GM12878 (cell line): ENCODE data around the gene KDSR. TPM values are rescaled to one million over a fixed set of nuclear protein-coding genes. Genes with fewer than 3 reads are reported as not detected.

Experiments used
- ATAC-seq: fragments of 200-7000 bp; cut with Tn5 transposase; 3 replicates; pipeline ENCODE4 v1.9.1; 2020; ENCODE audit warnings: mild to moderate bottlenecking, moderate library complexity
- BruUV-seq: library from RNA; stranded (reverse); fragments of 400-500 nt; replicated peaks from 2 replicates; lab custom pipeline; 2021; lab: Mats Ljungman, UMichigan
- CTCF ChIA-PET: fragments of 300-600 bp; sonication (Branson Sonifier 250); formaldehyde crosslinking; extraction: SDS; loops from one replicate; lab custom pipeline; 2021; ENCODE audit warnings: inconsistent platforms; lab: Yijun Ruan, JAX
- POLR2A ChIA-PET: fragments of 350-600 bp; formaldehyde crosslinking; extraction: SDS; loops from one replicate; lab custom pipeline; 2021; ENCODE audit warnings: inconsistent platforms; lab: Charles Lee
- RAD21 ChIA-PET: fragments of 300-600 bp; sonication (Branson Sonifier 250); formaldehyde crosslinking; loops from one replicate; lab custom pipeline; 2023; ENCODE audit warnings: antibody characterized with exemption; ENCODE audit not compliant: unreplicated experiment; lab: Charles Lee
- SMC1A ChIA-PET: fragments of 300-600 bp; sonication (Branson Sonifier 250); formaldehyde crosslinking; loops from one replicate; lab custom pipeline; 2023; ENCODE audit not compliant: unreplicated experiment, uncharacterized antibody; lab: Charles Lee
- DNase-seq: peaks from one replicate; pipeline ENCODE4 v3.0.0-alpha.2; 2011; ENCODE audit warnings: low read depth, low spot score
- FAIRE-seq: peaks from 3 replicates; lab custom pipeline; 2011; peaks lifted over from hg19 to GRCh38; lab: Jason Lieb, UNC
- H2AFZ ChIP-seq: 2 replicates; pipeline ENCODE4 v1.6.0; 2011; ENCODE audit warnings: low read depth, low read length, control low read depth; ENCODE audit not compliant: control insufficient read depth
- H3K27ac ChIP-seq: 2 replicates; pipeline ENCODE4 v1.5.1; 2011; ENCODE audit warnings: control low read depth; ENCODE audit not compliant: control insufficient read depth, insufficient read depth
- H3K27me3 ChIP-seq, 2 experiments: replicated peaks in 1 of 2; 2 replicates each; pipeline versions ENCODE4 v1.6.0 to v1.6.1; 2011; ENCODE audit warnings: low read length in 1 of 2; ENCODE audit not compliant: control insufficient read depth in 2 of 2, insufficient read depth in 2 of 2
- H3K36me3 ChIP-seq, 2 experiments: 2 replicates each; pipeline ENCODE4 v1.5.1; 2011; ENCODE audit warnings: low read length in 1 of 2; ENCODE audit not compliant: control insufficient read depth in 2 of 2, insufficient read depth in 2 of 2
- H3K4me1 ChIP-seq: 2 replicates; pipeline ENCODE4 v1.6.1; 2011; ENCODE audit warnings: mild to moderate bottlenecking, low read length, moderate library complexity, mixed read lengths; ENCODE audit not compliant: control insufficient read depth, insufficient read depth
- H3K4me2 ChIP-seq: 2 replicates; pipeline ENCODE4 v1.6.0; 2011; ENCODE audit warnings: control low read depth; ENCODE audit not compliant: control insufficient read depth, insufficient read depth
- H3K4me3 ChIP-seq: fragments of 200-600 bp; sonication (generic); 2 replicates; pipeline ENCODE4 v1.5.1; 2016
- H3K79me2 ChIP-seq: 2 replicates; pipeline ENCODE4 v1.6.0; 2011; ENCODE audit warnings: low read length; ENCODE audit not compliant: control insufficient read depth, insufficient read depth
- H3K9ac ChIP-seq: 2 replicates; pipeline ENCODE4 v1.8.0; 2011; ENCODE audit warnings: low read length, control low read depth, mixed read lengths; ENCODE audit not compliant: control insufficient read depth, insufficient read depth
- H3K9me3 ChIP-seq: replicated peaks from 3 replicates; pipeline ENCODE4 v1.5.1; 2011; ENCODE audit warnings: mild to moderate bottlenecking, low read length; ENCODE audit not compliant: control insufficient read depth, insufficient read depth
- H4K20me1 ChIP-seq: 2 replicates; pipeline ENCODE4 v1.6.0; 2011; ENCODE audit not compliant: control insufficient read depth, insufficient read depth
- CUX1 ChIP-seq: IDR thresholded peaks from 2 replicates; pipeline ENCODE4 v1.6.1; 2012; ENCODE audit warnings: improper control_type of control experiment, low read depth, low read length; ENCODE audit not compliant: insufficient replicate concordance
- FOXK2 ChIP-seq: fragments of 450-650 bp; IDR thresholded peaks from 2 replicates; pipeline ENCODE4 v1.6.1; 2017; ENCODE audit warnings: mild to moderate bottlenecking, moderate library complexity
- HDAC2 ChIP-seq: fragments of 200-600 bp; sonication (generic); IDR thresholded peaks from 2 replicates; pipeline ENCODE4 v1.6.1; 2017
- HSF1 ChIP-seq: fragments of 150-350 bp; IDR thresholded peaks from 2 replicates; pipeline ENCODE4 v1.6.1; 2014; ENCODE audit warnings: mild to moderate bottlenecking, low read depth, low read length
- KLF5 ChIP-seq: fragments of 450-650 bp; IDR thresholded peaks from 2 replicates; pipeline ENCODE4 v1.6.1; 2014; ENCODE audit warnings: mild to moderate bottlenecking; ENCODE audit not compliant: partially characterized antibody
- SUZ12 ChIP-seq: fragments of 200-600 bp; sonication (generic); IDR thresholded peaks from one replicate; pipeline ENCODE4 v1.6.1; 2018; ENCODE audit warnings: antibody characterized with exemption, mild to moderate bottlenecking; ENCODE audit not compliant: unreplicated experiment
- WGBS: methylation state at CpG from one replicate; pipeline ENCODE4 v1.1.6; 2016; ENCODE audit warnings: low lambda C conversion rate; ENCODE audit not compliant: insufficient replicate concordance, insufficient coverage; ENCODE audit errors: missing lambda C conversion rate; 5-methylcytosine and 5-hydroxymethylcytosine counted together
- in situ Hi-C: fragments of 300-500 bp; cut with MboI; formaldehyde crosslinking; loops from 9 replicates; pipeline ENCODE4 v1.14.3; 2018; ENCODE audit warnings: mixed read lengths
- intact Hi-C: fragments of 100-400 bp; cut with micrococcal nuclease; formaldehyde crosslinking; loops from one replicate; pipeline ENCODE4 v1.14.2; 2022; ENCODE audit not compliant: unreplicated experiment
- polyA plus RNA-seq, 11 experiments: library from polyadenylated mRNA; depleted of rRNA in 4 of 11; unstranded in 6 of 11; stranded (reverse) in 5 of 11; fragments of >200 nt; fragmentation: Nextera tagmentation in 4 of 11; fragmentation: Illumina TruSeq in 1 of 11; extraction: Ambion mirVana in 4 of 11; extraction: Trizol in 1 of 11; gene quantifications; 1 replicate in 1 of 11; 2 replicates in 10 of 11; pipeline versions ENCODE4 v1.2.1 to v1.2.3, GENCODE V29; 2011 to 2016; ENCODE audit warnings: inconsistent platforms in 2 of 11, missing spikeins in 2 of 11, low read depth in 1 of 11
- total RNA-seq, 4 experiments: library from RNA; depleted of rRNA in 3 of 4; stranded (reverse); fragments of >200 nt in 3 of 4; fragmentation: Illumina TruSeq in 1 of 4; extraction: Trizol in 1 of 4; gene quantifications; 2 replicates each; pipeline versions ENCODE4 v1.2.1 to v1.2.3, GENCODE V29; 2013 to 2021

The KDSR gene
- total and polyA plus RNA-seq, 10 of the 15 experiments (the other 5 are each of a cell fraction or from before 2014, with no cell fraction given): 5.2 to 25.9 (median 14.3) TPM

- in situ Hi-C loops (loop anchor here (25.0 kb wide), 1 partner anchor 624 kb away; the partner anchor contains the start of gene PHLPP1), intact Hi-C loops (no loop called here)
- 79% methylated on average over 8 of the region's 8 CpGs for WGBS
- TF ChIP-seq FOXK2 (no peak), KLF5 (no peak)
- no peak for DNase-seq
- ChIA-PET SMC1A (interaction anchor here (0.6 to 5.1 kb wide), 5 partner anchors 10 to 750 kb away, joined by 3 to 19 read pairs (median 3); no protein-coding TSS in a partner anchor), CTCF (interaction anchor here (0.7 to 2.0 kb wide), 6 partner anchors 10 to 320 kb away, joined by 3 to 7 read pairs (median 4); no protein-coding TSS in a partner anchor), POLR2A (no interaction called here), RAD21 (interaction anchor here (0.6 to 1.3 kb wide), 2 partner anchors 102 to 316 kb away, joined by 3 read pairs; no protein-coding TSS in a partner anchor)
- Histone ChIP-seq H3K9ac (no peak overlapping the region), H3K9me3 (no peaks in the 10 kb centered on the region), H2AFZ (no peak overlapping the region), H3K27me3 (no peaks in the 10 kb centered on the region), H4K20me1 (no peaks in the 10 kb centered on the region), H3K36me3 (peaks cover 4 to 5% of the 10 kb centered on the region in 2 experiments; a peak in 3 of 4 replicates), H3K79me2 (no peaks in the 10 kb centered on the region), H3K27ac (no peak overlapping the region), H3K4me1 (no peaks in the 10 kb centered on the region), H3K4me3 (no peak overlapping the region), H3K4me2 (no peak overlapping the region)
- no peak for FAIRE-seq
- BruUV-seq: no TSS peak
- ATAC-seq: no peak
These were observed 30.5 kb downstream of the KDSR start for GRCh38 chr18:63336366-63337099.

GRCh38 chr18:63331105-63331504 lies 35.9 kb downstream of the KDSR start:
- ChIA-PET SMC1A (interaction anchor here (1.0 to 2.8 kb wide), 4 partner anchors 8 to 315 kb away, joined by 4 to 9 read pairs (median 5); no protein-coding TSS in a partner anchor), CTCF (interaction anchor here (1.0 to 3.5 kb wide), 4 partner anchors 10 to 314 kb away, joined by 5 to 17 read pairs (median 10); no protein-coding TSS in a partner anchor)
- H3K36me3 ChIP-seq: peaks cover 0 to 2% of the 10 kb centered on the region in 2 experiments; a peak in 3 of 4 replicates
- TF ChIP-seq SUZ12 (no peak), HSF1 (no peak), HDAC2 (no peak), CUX1 (no peak)

More at GRCh38 chr18:63331105-63331504, 35.9 kb downstream of the KDSR start:
- POLR2A ChIA-PET: interaction anchor here (1.5 kb wide), 1 partner anchor 10 kb away, joined by 3 read pairs; no protein-coding TSS in a partner anchor
- Histone ChIP-seq H3K79me2 (no peaks in the 10 kb centered on the region), H4K20me1 (no peaks in the 10 kb centered on the region), H3K4me3 (no peak overlapping the region), H3K9ac (no peak overlapping the region), H3K27ac (no peak overlapping the region), H3K9me3 (no peaks in the 10 kb centered on the region), H3K27me3 (no peaks in the 10 kb centered on the region), H3K4me2 (no peak overlapping the region), H2AFZ (no peak overlapping the region), H3K4me1 (no peaks in the 10 kb centered on the region)
- WGBS: 98% methylated on average over 4 of the region's 4 CpGs
- BruUV-seq: no TSS peak
- intact Hi-C loops: no loop called here
- FAIRE-seq: no peak
- no peak for DNase-seq
- in situ Hi-C loops: loop anchor here (25.0 kb wide), 1 partner anchor 619 kb away; the partner anchor contains the start of gene PHLPP1
- ATAC-seq: no peak
- RAD21 ChIA-PET: interaction anchor here (1.1 kb wide), 1 partner anchor 314 kb away, joined by 5 read pairs; no protein-coding TSS in a partner anchor
